ENCODE results near the gene ZNF570.

DNA sequence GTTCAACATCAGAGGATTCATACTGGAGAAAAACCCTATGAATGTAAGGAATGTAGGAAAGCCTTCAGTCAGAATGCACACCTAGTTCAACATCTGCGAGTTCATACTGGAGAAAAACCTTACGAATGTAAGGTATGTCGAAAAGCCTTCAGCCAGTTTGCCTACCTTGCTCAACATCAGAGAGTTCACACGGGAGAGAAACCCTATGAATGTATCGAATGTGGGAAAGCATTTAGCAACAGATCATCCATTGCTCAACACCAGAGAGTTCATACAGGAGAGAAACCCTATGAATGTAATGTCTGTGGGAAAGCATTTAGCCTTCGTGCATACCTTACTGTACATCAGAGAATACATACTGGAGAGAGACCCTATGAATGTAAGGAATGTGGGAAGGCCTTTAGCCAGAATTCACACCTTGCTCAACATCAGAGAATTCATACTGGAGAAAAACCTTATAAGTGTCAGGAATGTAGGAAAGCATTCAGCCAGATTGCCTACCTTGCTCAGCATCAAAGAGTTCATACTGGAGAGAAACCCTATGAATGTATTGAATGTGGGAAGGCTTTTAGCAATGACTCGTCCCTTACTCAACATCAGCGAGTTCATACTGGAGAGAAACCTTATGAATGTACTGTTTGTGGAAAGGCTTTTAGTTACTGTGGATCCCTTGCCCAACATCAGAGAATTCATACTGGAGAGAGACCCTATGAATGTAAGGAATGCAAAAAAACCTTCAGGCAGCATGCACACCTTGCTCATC is 15.4 kb downstream of the ZNF570 start:
- TF ChIP-seq, protein P1, sequence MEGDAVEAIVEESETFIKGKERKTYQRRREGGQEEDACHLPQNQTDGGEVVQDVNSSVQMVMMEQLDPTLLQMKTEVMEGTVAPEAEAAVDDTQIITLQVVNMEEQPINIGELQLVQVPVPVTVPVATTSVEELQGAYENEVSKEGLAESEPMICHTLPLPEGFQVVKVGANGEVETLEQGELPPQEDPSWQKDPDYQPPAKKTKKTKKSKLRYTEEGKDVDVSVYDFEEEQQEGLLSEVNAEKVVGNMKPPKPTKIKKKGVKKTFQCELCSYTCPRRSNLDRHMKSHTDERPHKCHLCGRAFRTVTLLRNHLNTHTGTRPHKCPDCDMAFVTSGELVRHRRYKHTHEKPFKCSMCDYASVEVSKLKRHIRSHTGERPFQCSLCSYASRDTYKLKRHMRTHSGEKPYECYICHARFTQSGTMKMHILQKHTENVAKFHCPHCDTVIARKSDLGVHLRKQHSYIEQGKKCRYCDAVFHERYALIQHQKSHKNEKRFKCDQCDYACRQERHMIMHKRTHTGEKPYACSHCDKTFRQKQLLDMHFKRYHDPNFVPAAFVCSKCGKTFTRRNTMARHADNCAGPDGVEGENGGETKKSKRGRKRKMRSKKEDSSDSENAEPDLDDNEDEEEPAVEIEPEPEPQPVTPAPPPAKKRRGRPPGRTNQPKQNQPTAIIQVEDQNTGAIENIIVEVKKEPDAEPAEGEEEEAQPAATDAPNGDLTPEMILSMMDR (IDR thresholded peaks at IDR 0.05), result no peak
- no peak for TF ChIP-seq POLR2A (IDR thresholded peaks at IDR 0.05)
